HEK293T (cell line): ENCODE results near the gene ARHGEF28.

Experiments
- ARNT ChIP-seq: fragments of 450-650 bp; IDR thresholded peaks from 2 replicates; pipeline ENCODE4 v1.6.1; 2017; ENCODE audit warnings: mild to moderate bottlenecking
- ELF4 ChIP-seq: fragments of 450-650 bp; IDR thresholded peaks from 2 replicates; pipeline ENCODE4 v1.6.1; 2017; ENCODE audit warnings: antibody characterized with exemption
- FOXA1 ChIP-seq: fragments of 450-650 bp; IDR thresholded peaks from 2 replicates; pipeline ENCODE4 v1.6.1; 2016; ENCODE audit warnings: mild to moderate bottlenecking
- FOXK2 ChIP-seq: fragments of 450-650 bp; IDR thresholded peaks from 2 replicates; pipeline ENCODE4 v1.6.1; 2016; ENCODE audit warnings: mild to moderate bottlenecking
- HDGF ChIP-seq: fragments of 450-650 bp; IDR thresholded peaks from 2 replicates; pipeline ENCODE4 v1.6.1; 2017; ENCODE audit warnings: antibody characterized with exemption, borderline replicate concordance
- PKNOX1 ChIP-seq: fragments of 450-650 bp; IDR thresholded peaks from 2 replicates; pipeline ENCODE4 v1.6.1; 2016
- SP1 ChIP-seq: fragments of 450-650 bp; IDR thresholded peaks from 2 replicates; pipeline ENCODE4 v1.6.1; 2017
- SUZ12 ChIP-seq: fragments of 450-650 bp; IDR thresholded peaks from 2 replicates; pipeline ENCODE4 v1.6.1; 2016; ENCODE audit warnings: mild to moderate bottlenecking
- ZNF384 ChIP-seq: fragments of 450-650 bp; IDR thresholded peaks from 2 replicates; pipeline ENCODE4 v1.6.1; 2016

GRCh38 chr5:73764586-73764985 is 138.6 kb downstream of the ARHGEF28 start:
- TF ChIP-seq FOXA1 (no peak), HDGF (no peak), FOXK2 (no peak), SP1 (no peak), SUZ12 (no peak), ARNT (no peak), PKNOX1 (no peak), ELF4 (no peak), ZNF384 (no peak)
